Measurements from ENCODE around the gene UCP3. TPM values are rescaled to one million over a fixed set of nuclear protein-coding genes. Genes with fewer than 3 reads are reported as not detected.

Gene UCP3
- total RNA-seq, 1 experiment from 2014 or later: 1.3 TPM

GRCh38 chr11:74050465-74050864, 41.6 kb upstream of the UCP3 start:
- H3K9ac ChIP-seq (ENCODE audit: low read length): no peak overlapping the region
- DNase-seq (ENCODE audit: low read depth, low spot score): no peak
- H4K20me1 ChIP-seq (ENCODE audit: insufficient read depth): no peaks in the 10 kb centered on the region
- CTCF ChIA-PET: no interaction called here
- no peaks in the 10 kb centered on the region for H3K9me2 ChIP-seq (ENCODE audit: insufficient read depth)
- TF ChIP-seq EGR1 (IDR thresholded peaks at IDR 0.05; ENCODE audit: low read depth) (no peak), YY1 (IDR thresholded peaks at IDR 0.05; ENCODE audit: extremely low read depth, insufficient replicate concordance, low read depth, low read length) (no peak)
- no peak overlapping the region for H3K27ac ChIP-seq (ENCODE audit: low read depth, low read length)
- H3K4me3 ChIP-seq (replicated peaks in 1 of 2; ENCODE audit: low read depth in 1 of 2, low read length in 2 of 2): no peak overlapping the region
- POLR2A ChIA-PET: no interaction called here
- no peaks in the 10 kb centered on the region for H3K4me1 ChIP-seq (ENCODE audit: control insufficient read depth in 1 of 2, insufficient read depth in 2 of 2, low read length in 2 of 2)
- RAD21 ChIA-PET (ENCODE audit: low non-redundant PET in 1 of 2, low total read pairs in 2 of 2, uncharacterized antibody in 2 of 2, unreplicated experiment in 2 of 2): no interaction called here
- no peak for ATAC-seq
- H3K4me2 ChIP-seq (ENCODE audit: low read length): no peak overlapping the region
- no TSS peak for BruUV-seq (replicated peaks)
- H2AFZ ChIP-seq (ENCODE audit: low read depth, low read length, poor library complexity, severe bottlenecking): no peak overlapping the region
- 0 out of 4 replicates have a peak, but pooled peaks cover 2 to 8% of the 10 kb centered on the region in 2 experiments for H3K36me3 ChIP-seq (ENCODE audit: control insufficient read depth in 1 of 2, insufficient read depth in 2 of 2, low read length in 2 of 2)
- H3K79me2 ChIP-seq (ENCODE audit: insufficient read depth, low read length): no peaks in the 10 kb centered on the region
- no peaks in the 10 kb centered on the region for H3K27me3 ChIP-seq (ENCODE audit: insufficient read depth, low read length)
- intact Hi-C loops (cut with micrococcal nuclease): no loop called here
- H3K9me3 ChIP-seq (ENCODE audit: control insufficient read depth in 1 of 2, insufficient read depth in 1 of 2, low read depth in 1 of 2, low read length in 2 of 2): no peaks in the 10 kb centered on the region

- Histone ChIP-seq H2AFZ (ENCODE audit: low read depth, low read length, poor library complexity, severe bottlenecking) (no peak overlapping the region), H3K9me2 (ENCODE audit: insufficient read depth) (no peaks in the 10 kb centered on the region), H3K9me3 (ENCODE audit: control insufficient read depth in 1 of 2, insufficient read depth in 1 of 2, low read depth in 1 of 2, low read length in 2 of 2) (no peaks in the 10 kb centered on the region), H3K4me1 (ENCODE audit: control insufficient read depth in 1 of 2, insufficient read depth in 2 of 2, low read length in 2 of 2) (no peaks in the 10 kb centered on the region), H3K79me2 (ENCODE audit: insufficient read depth, low read length) (no peaks in the 10 kb centered on the region), H3K4me2 (ENCODE audit: low read length) (no peak overlapping the region), H3K9ac (ENCODE audit: low read length) (no peak overlapping the region), H3K27ac (ENCODE audit: low read depth, low read length) (no peak overlapping the region), H3K4me3 (replicated peaks in 1 of 2; ENCODE audit: low read depth in 1 of 2, low read length in 2 of 2) (no peak overlapping the region), H4K20me1 (ENCODE audit: insufficient read depth) (no peaks in the 10 kb centered on the region), H3K27me3 (ENCODE audit: insufficient read depth, low read length) (no peaks in the 10 kb centered on the region), H3K36me3 (ENCODE audit: control insufficient read depth in 1 of 2, insufficient read depth in 2 of 2, low read length in 2 of 2) (0 out of 4 replicates have a peak, but pooled peaks cover 2 to 8% of the 10 kb centered on the region in 2 experiments)
- no TSS peak for BruUV-seq (replicated peaks)
- no peak for DNase-seq (ENCODE audit: low read depth, low spot score)
- ChIA-PET RAD21 (ENCODE audit: low non-redundant PET in 1 of 2, low total read pairs in 2 of 2, uncharacterized antibody in 2 of 2, unreplicated experiment in 2 of 2) (no interaction called here), POLR2A (no interaction called here), CTCF (no interaction called here)
- TF ChIP-seq CEBPB (IDR thresholded peaks at IDR 0.05; ENCODE audit: low read depth) (no peak), ZNF274 (IDR thresholded peaks at IDR 0.05; ENCODE audit: low read depth, low read length) (no peak), TCF7L2 (IDR thresholded peaks at IDR 0.05; ENCODE audit: borderline replicate concordance, extremely low read depth, insufficient read depth, insufficient read length) (no peak), JUND (IDR thresholded peaks at IDR 0.05) (no peak), EZH2 (IDR thresholded peaks at IDR 0.05) (no peak), ZBTB33 (IDR thresholded peaks at IDR 0.05; ENCODE audit: extremely low read depth, insufficient replicate concordance, low read length) (no peak), ZFX (IDR thresholded peaks at IDR 0.05) (no peak), MAX (IDR thresholded peaks at IDR 0.05) (no peak), ATF3 (IDR thresholded peaks at IDR 0.05) (no peak), SIN3A (IDR thresholded peaks at IDR 0.05; ENCODE audit: low read depth) (no peak), POLR2A (IDR thresholded peaks at IDR 0.05; ENCODE audit: borderline replicate concordance, extremely low read depth, insufficient read depth, insufficient read length) (no peak), FOSL1 (IDR thresholded peaks at IDR 0.05; ENCODE audit: low read depth) (no peak), EZH2phosphoT487 (IDR thresholded peaks at IDR 0.05; ENCODE audit: borderline replicate concordance) (no peak), CTCF (IDR thresholded peaks at IDR 0.05 in 2 of 3, conservative IDR thresholded peaks at IDR 0.05 in 1 of 3; ENCODE audit: borderline replicate concordance in 1 of 3, insufficient read depth in 1 of 3, low read depth in 2 of 3, low read length in 2 of 3) (no peak)
- no peak for ATAC-seq
- intact Hi-C loops (cut with micrococcal nuclease): no loop called here
These were observed 40.1 kb upstream of the UCP3 start for GRCh38 chr11:74048993-74049392.

Data from HCT116 (cell line).